Measurements from ENCODE around the gene SFI1.

DNA sequence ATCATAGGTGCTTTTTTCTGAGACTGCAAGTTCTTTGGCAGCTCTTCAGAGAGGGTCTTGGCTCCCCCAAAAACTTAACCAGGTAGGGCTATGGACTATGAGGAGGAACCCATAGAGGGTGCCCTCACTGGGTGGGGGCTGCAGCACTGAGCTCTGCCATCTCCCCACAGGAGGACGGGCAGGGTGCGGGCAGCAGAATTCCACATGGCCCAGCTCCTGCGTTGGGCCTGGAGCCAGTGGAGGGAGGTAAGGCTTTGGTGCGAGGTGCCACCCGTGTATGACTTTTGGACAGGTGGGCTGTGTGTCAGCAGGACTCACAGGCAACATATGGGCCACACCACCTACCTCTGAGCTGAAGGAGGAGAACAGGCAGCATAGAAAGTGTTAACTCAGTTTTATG is 107.2 kb downstream of the SFI1 start:
- TF ChIP-seq POLR2A (IDR thresholded peaks at IDR 0.05; ENCODE audit: borderline replicate concordance, extremely low read depth, insufficient read depth, insufficient read length) (no peak), CTCF (IDR thresholded peaks at IDR 0.05 in 2 of 3, conservative IDR thresholded peaks at IDR 0.05 in 1 of 3; ENCODE audit: borderline replicate concordance in 1 of 3, insufficient read depth in 1 of 3, low read depth in 2 of 3, low read length in 2 of 3) (no peak), ZFX (IDR thresholded peaks at IDR 0.05) (no peak), RAD21 (IDR thresholded peaks at IDR 0.05; ENCODE audit: low read depth) (no peak), REST (IDR thresholded peaks at IDR 0.05; ENCODE audit: low read depth) (no peak), TCF7L2 (IDR thresholded peaks at IDR 0.05; ENCODE audit: borderline replicate concordance, extremely low read depth, insufficient read depth, insufficient read length) (no peak), POLR2AphosphoS5 (IDR thresholded peaks at IDR 0.05; ENCODE audit: low read depth, low read length) (no peak), ZNF274 (IDR thresholded peaks at IDR 0.05; ENCODE audit: low read depth, low read length) (no peak)
- TF ChIP-seq, protein P1, sequence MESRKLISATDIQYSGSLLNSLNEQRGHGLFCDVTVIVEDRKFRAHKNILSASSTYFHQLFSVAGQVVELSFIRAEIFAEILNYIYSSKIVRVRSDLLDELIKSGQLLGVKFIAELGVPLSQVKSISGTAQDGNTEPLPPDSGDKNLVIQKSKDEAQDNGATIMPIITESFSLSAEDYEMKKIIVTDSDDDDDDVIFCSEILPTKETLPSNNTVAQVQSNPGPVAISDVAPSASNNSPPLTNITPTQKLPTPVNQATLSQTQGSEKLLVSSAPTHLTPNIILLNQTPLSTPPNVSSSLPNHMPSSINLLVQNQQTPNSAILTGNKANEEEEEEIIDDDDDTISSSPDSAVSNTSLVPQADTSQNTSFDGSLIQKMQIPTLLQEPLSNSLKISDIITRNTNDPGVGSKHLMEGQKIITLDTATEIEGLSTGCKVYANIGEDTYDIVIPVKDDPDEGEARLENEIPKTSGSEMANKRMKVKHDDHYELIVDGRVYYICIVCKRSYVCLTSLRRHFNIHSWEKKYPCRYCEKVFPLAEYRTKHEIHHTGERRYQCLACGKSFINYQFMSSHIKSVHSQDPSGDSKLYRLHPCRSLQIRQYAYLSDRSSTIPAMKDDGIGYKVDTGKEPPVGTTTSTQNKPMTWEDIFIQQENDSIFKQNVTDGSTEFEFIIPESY (IDR thresholded peaks at IDR 0.05; ENCODE audit: extremely low read depth, insufficient replicate concordance, low read length): no peak

All from HCT116 (cell line).